NCI-H1092 (cell line): ENCODE data around the gene TCF3.

Experiments used
- DNase-seq: peaks from one replicate; lab custom pipeline; 2025; lab: John Stamatoyannopoulos, UW

TCF3 gene

GRCh38 chr19:1560286-1560882 is 92.0 kb downstream of the TCF3 start:
- DNase-seq, result no peak
